Mesenchymal stem cell (in vitro differentiated cells and primary cell): ENCODE results near the gene RBM46.

Source experiments
- DNase-seq: peaks from one replicate; pipeline ENCODE4 v3.0.0-alpha.2; 2013
- H2AFZ ChIP-seq: one replicate; pipeline ENCODE4 v1.6.1; 2013; ENCODE audit warnings: low read depth, mild to moderate bottlenecking, control low read depth, inconsistent platforms, low read length, moderate library complexity
- H2AK5ac ChIP-seq: 2 replicates; pipeline ENCODE4 v1.6.1; 2013; ENCODE audit warnings: low read length, moderate library complexity, mild to moderate bottlenecking, inconsistent platforms; ENCODE audit not compliant: severe bottlenecking
- H2BK120ac ChIP-seq: one replicate; pipeline ENCODE4 v1.6.1; 2013; ENCODE audit warnings: low read depth, mild to moderate bottlenecking, inconsistent platforms, low read length, moderate library complexity
- H2BK12ac ChIP-seq, 2 experiments: one replicate each; pipeline ENCODE4 v1.6.1; 2013; ENCODE audit warnings: inconsistent platforms in 2 of 2, low read length in 2 of 2, mild to moderate bottlenecking in 2 of 2, moderate library complexity in 2 of 2, control low read depth in 1 of 2
- H2BK15ac ChIP-seq: one replicate; pipeline ENCODE4 v1.6.1; 2013; ENCODE audit warnings: mild to moderate bottlenecking, low read depth, inconsistent platforms; ENCODE audit not compliant: poor library complexity, severe bottlenecking
- H2BK5ac ChIP-seq: 2 replicates; pipeline ENCODE4 v1.6.1; 2013; ENCODE audit warnings: low read depth, mild to moderate bottlenecking, low read length, control low read depth, inconsistent platforms; ENCODE audit not compliant: poor library complexity, severe bottlenecking
- H3K14ac ChIP-seq, 2 experiments: one replicate each; pipeline ENCODE4 v1.6.1; 2013; ENCODE audit warnings: inconsistent platforms in 2 of 2, low read length in 2 of 2, control low read depth in 1 of 2, mild to moderate bottlenecking in 1 of 2, moderate library complexity in 1 of 2
- H3K18ac ChIP-seq, 2 experiments: one replicate each; pipeline ENCODE4 v1.6.1; 2013; ENCODE audit warnings: inconsistent platforms in 2 of 2, low read length in 2 of 2, control low read depth in 1 of 2, low read depth in 1 of 2, mild to moderate bottlenecking in 1 of 2
- H3K23ac ChIP-seq, 2 experiments: one replicate each; pipeline ENCODE4 v1.6.1; 2013; ENCODE audit warnings: inconsistent platforms in 2 of 2, low read length in 2 of 2, mild to moderate bottlenecking in 2 of 2, moderate library complexity in 2 of 2, control low read depth in 1 of 2
- H3K27ac ChIP-seq: 2 replicates; pipeline ENCODE4 v1.5.1; 2013; ENCODE audit warnings: mild to moderate bottlenecking, moderate library complexity, low read length, control low read depth, inconsistent platforms; ENCODE audit not compliant: poor library complexity, severe bottlenecking
- H3K27me3 ChIP-seq, 2 experiments: 2 replicates each; pipeline versions ENCODE4 v1.6.1 to v1.7.0; 2013; ENCODE audit warnings: low read length in 2 of 2, mild to moderate bottlenecking in 2 of 2, moderate library complexity in 2 of 2, control low read depth in 1 of 2, inconsistent platforms in 1 of 2; ENCODE audit not compliant: control insufficient read depth in 1 of 2, insufficient read depth in 1 of 2
- H3K36me3 ChIP-seq, 2 experiments: 2 replicates each; pipeline versions ENCODE4 v1.6.1 to v1.7.0; 2013; ENCODE audit warnings: low read length in 2 of 2, control low read depth in 1 of 2, inconsistent platforms in 1 of 2, low read depth in 1 of 2, mild to moderate bottlenecking in 1 of 2; ENCODE audit not compliant: insufficient read depth in 2 of 2, control insufficient read depth in 1 of 2
- H3K4ac ChIP-seq, 2 experiments: one replicate each; pipeline ENCODE4 v1.6.1; 2013; ENCODE audit warnings: inconsistent platforms in 2 of 2, low read length in 2 of 2, mild to moderate bottlenecking in 2 of 2, moderate library complexity in 2 of 2, control low read depth in 1 of 2, low read depth in 1 of 2
- H3K4me1 ChIP-seq: 2 replicates; pipeline ENCODE4 v1.6.1; 2013; ENCODE audit warnings: low read depth, low read length, control low read depth; ENCODE audit not compliant: control insufficient read depth, insufficient read depth
- H3K4me2 ChIP-seq: 2 replicates; pipeline ENCODE4 v1.6.1; 2013; ENCODE audit warnings: low read length, mild to moderate bottlenecking, inconsistent platforms; ENCODE audit not compliant: poor library complexity, severe bottlenecking
- H3K4me3 ChIP-seq, 2 experiments: 2 replicates each; pipeline versions ENCODE4 v1.5.1 to v1.7.0; 2013; ENCODE audit warnings: low read length in 2 of 2, mild to moderate bottlenecking in 2 of 2, control low read depth in 1 of 2, low read depth in 1 of 2; ENCODE audit not compliant: insufficient read depth in 1 of 2
- H3K79me1 ChIP-seq: replicated peaks from 2 replicates; pipeline ENCODE4 v1.6.1; 2013; ENCODE audit warnings: mild to moderate bottlenecking, control low read depth, low read length, inconsistent platforms; ENCODE audit not compliant: poor library complexity, severe bottlenecking
- H3K9ac ChIP-seq: 2 replicates; pipeline ENCODE4 v1.7.0; 2013; ENCODE audit warnings: mild to moderate bottlenecking, low read length, moderate library complexity
- H3K9me3 ChIP-seq: 2 replicates; pipeline ENCODE4 v1.7.0; 2013; ENCODE audit warnings: mild to moderate bottlenecking, low read length; ENCODE audit not compliant: control insufficient read depth
- H4K8ac ChIP-seq: one replicate; pipeline ENCODE4 v1.6.1; 2013; ENCODE audit warnings: inconsistent platforms, mild to moderate bottlenecking, low read length, moderate library complexity
- H4K91ac ChIP-seq: one replicate; pipeline ENCODE4 v1.6.1; 2013; ENCODE audit warnings: mild to moderate bottlenecking, low read length, inconsistent platforms
- WGBS: methylation state at CpG from one replicate; pipeline ENCODE4 v1.1.7; 2013; ENCODE audit warnings: mixed read lengths; 5-methylcytosine and 5-hydroxymethylcytosine counted together

Gene RBM46

DNA sequence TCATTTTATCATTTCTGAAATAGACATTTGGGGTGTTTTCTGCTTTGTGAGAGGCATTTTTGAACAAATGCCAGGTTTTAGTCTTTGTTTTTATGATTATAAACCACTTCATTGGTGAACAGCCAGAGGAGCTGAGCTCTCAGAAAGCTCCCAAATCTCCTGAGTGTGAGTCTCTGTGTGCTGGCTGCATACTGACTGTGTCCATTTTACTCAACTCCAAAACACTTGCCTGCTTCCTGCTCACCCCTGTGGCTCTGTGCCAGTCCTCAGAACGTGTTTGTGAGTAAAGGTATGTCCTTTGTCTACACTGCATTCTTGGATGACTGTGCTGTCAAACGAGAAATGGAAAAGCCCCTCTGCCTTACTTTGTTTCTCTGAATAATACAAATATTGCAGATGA, 42.6 kb upstream of the RBM46 start:
- Histone ChIP-seq H3K36me3 (peaks cover 0 to 3% of the 10 kb centered on the region in 2 experiments), H2BK120ac (no peak overlapping the region), H3K4ac (no peak overlapping the region), H3K9me3 (no peaks in the 10 kb centered on the region), H4K91ac (no peak overlapping the region), H3K4me3 (no peak overlapping the region), H2AK5ac (no peak overlapping the region), H4K8ac (no peak overlapping the region), H3K4me1 (peaks cover 13% of the 10 kb centered on the region), H3K18ac (no peak overlapping the region), H2BK15ac (no peak overlapping the region), H2BK5ac (no peak overlapping the region), H3K14ac (no peak overlapping the region), H3K9ac (no peak overlapping the region), H2AFZ (no peak overlapping the region), H3K27ac (no peak overlapping the region), H3K79me1 (no peaks in the 10 kb centered on the region), H3K23ac (no peak overlapping the region), H3K4me2 (no peak overlapping the region), H2BK12ac (no peak overlapping the region), H3K27me3 (peaks cover 22 to 28% of the 10 kb centered on the region in 2 experiments)
- WGBS = no CpG with 5 or more reads among the region's 2 CpGs
- no peak for DNase-seq

DNA sequence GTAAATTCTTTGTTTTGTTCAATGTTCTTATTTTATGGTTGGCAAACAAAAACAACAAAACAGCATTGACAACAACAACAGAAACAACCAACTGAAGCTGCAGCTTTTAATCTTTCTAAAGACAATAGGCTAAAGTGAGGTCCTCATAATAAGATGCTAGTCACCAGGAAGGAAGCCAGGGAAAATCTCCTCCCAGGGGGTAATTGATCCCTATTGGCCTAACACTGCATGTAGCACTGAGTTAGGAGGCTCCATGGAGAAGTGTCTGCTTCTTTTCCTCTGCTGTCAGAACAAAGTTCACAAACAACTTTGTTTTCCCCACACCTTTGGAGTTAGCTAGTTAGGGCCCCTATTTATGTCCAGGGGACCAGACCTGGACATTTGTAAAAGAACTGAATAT, 42.0 kb upstream of the RBM46 start:
- Histone ChIP-seq H3K18ac (no peak overlapping the region), H2BK5ac (no peak overlapping the region), H3K4me1 (peaks cover 19% of the 10 kb centered on the region), H4K8ac (no peak overlapping the region), H3K27ac (no peak overlapping the region), H2BK12ac (no peak overlapping the region), H3K36me3 (peaks cover 0 to 3% of the 10 kb centered on the region in 2 experiments), H3K23ac (no peak overlapping the region), H3K79me1 (no peaks in the 10 kb centered on the region), H3K9me3 (no peaks in the 10 kb centered on the region), H3K4me3 (no peak overlapping the region), H3K27me3 (peaks cover 29 to 35% of the 10 kb centered on the region in 2 experiments), H3K9ac (no peak overlapping the region), H2BK120ac (no peak overlapping the region), H3K4ac (no peak overlapping the region), H3K4me2 (no peak overlapping the region), H3K14ac (no peak overlapping the region), H2AK5ac (no peak overlapping the region), H2BK15ac (no peak overlapping the region), H2AFZ (no peak overlapping the region), H4K91ac (no peak overlapping the region)
- no peak for DNase-seq

- H4K91ac ChIP-seq = no peak overlapping the region
- peaks cover 25% of the 10 kb centered on the region for H3K4me1 ChIP-seq
- no peak overlapping the region for H3K4ac ChIP-seq
- no peak overlapping the region for H3K18ac ChIP-seq
- WGBS = 19% methylated on average over 24 of the region's 24 CpGs
- DNase-seq = no peak
- H2AFZ ChIP-seq = no peak overlapping the region
- H3K4me3 ChIP-seq = no peak overlapping the region
- H2BK5ac ChIP-seq = no peak overlapping the region
- no peaks in the 10 kb centered on the region for H3K79me1 ChIP-seq
- H3K9ac ChIP-seq = no peak overlapping the region
- H3K9me3 ChIP-seq = no peaks in the 10 kb centered on the region
- peaks cover 41 to 48% of the 10 kb centered on the region in 2 experiments for H3K27me3 ChIP-seq
- H2AK5ac ChIP-seq = no peak overlapping the region
- no peak overlapping the region for H2BK12ac ChIP-seq
- no peak overlapping the region for H3K4me2 ChIP-seq
- H2BK120ac ChIP-seq = no peak overlapping the region
- no peak overlapping the region for H2BK15ac ChIP-seq
- H3K36me3 ChIP-seq = peaks cover 0 to 3% of the 10 kb centered on the region in 2 experiments
- H4K8ac ChIP-seq = no peak overlapping the region
- H3K14ac ChIP-seq = no peak overlapping the region
- no peak overlapping the region for H3K27ac ChIP-seq
- peak overlapping the region in 1 of 2 experiments; percentile 86 for H3K23ac ChIP-seq
Observed at GRCh38 chr4:154740462-154740861, 40.6 kb upstream of the RBM46 start.

GRCh38 chr4:154741131-154741665, 39.9 kb upstream of the RBM46 start:
- WGBS = 11% methylated on average over 19 of the region's 20 CpGs
- no peak overlapping the region for H3K27ac ChIP-seq
- no peak for DNase-seq
- H2BK120ac ChIP-seq = no peak overlapping the region
- H3K4me1 ChIP-seq = peaks cover 25% of the 10 kb centered on the region
- peaks cover 48 to 53% of the 10 kb centered on the region in 2 experiments for H3K27me3 ChIP-seq
- H3K4ac ChIP-seq = no peak overlapping the region
- no peaks in the 10 kb centered on the region for H3K9me3 ChIP-seq
- H3K4me2 ChIP-seq = peak overlapping the region; percentile 19
- H2BK12ac ChIP-seq = no peak overlapping the region
- H2BK15ac ChIP-seq = no peak overlapping the region
- no peak overlapping the region for H3K18ac ChIP-seq
- peak overlapping the region in 1 of 2 experiments; percentile 31 for H3K4me3 ChIP-seq
- H3K36me3 ChIP-seq = peaks cover 0 to 3% of the 10 kb centered on the region in 2 experiments
- H3K9ac ChIP-seq = no peak overlapping the region
- no peak overlapping the region for H2AK5ac ChIP-seq
- H2AFZ ChIP-seq = no peak overlapping the region
- no peaks in the 10 kb centered on the region for H3K79me1 ChIP-seq
- H3K23ac ChIP-seq = no peak overlapping the region
- no peak overlapping the region for H2BK5ac ChIP-seq
- H3K14ac ChIP-seq = no peak overlapping the region
- no peak overlapping the region for H4K8ac ChIP-seq
- no peak overlapping the region for H4K91ac ChIP-seq
